Gastrocnemius medialis (tissue), 4 donors: ENCODE measurements around the gene UGGT2.

Experiments used
- POLR2A ChIP-seq, 2 donors: fragments of 450-650 bp; IDR thresholded peaks; one replicate each; pipeline ENCODE4 v1.6.1; 2017; ENCODE audit warnings: antibody characterized with exemption in 2 of 2, mild to moderate bottlenecking in 2 of 2, moderate library complexity in 2 of 2
- TF ChIP-seq, protein P1 (sequence below), 5 experiments: fragments of 450-650 bp in 3 of 5; fragments of 200-600 bp in 2 of 5; sonication (generic) in 2 of 5; IDR thresholded peaks in 4 of 5; conservative IDR thresholded peaks in 1 of 5; 1 replicate in 4 of 5; 2 replicates in 1 of 5; pipeline ENCODE4 v1.5.1; 2016 to 2019; ENCODE audit warnings: antibody characterized with exemption in 5 of 5, mild to moderate bottlenecking in 3 of 5, moderate library complexity in 3 of 5

DNA sequence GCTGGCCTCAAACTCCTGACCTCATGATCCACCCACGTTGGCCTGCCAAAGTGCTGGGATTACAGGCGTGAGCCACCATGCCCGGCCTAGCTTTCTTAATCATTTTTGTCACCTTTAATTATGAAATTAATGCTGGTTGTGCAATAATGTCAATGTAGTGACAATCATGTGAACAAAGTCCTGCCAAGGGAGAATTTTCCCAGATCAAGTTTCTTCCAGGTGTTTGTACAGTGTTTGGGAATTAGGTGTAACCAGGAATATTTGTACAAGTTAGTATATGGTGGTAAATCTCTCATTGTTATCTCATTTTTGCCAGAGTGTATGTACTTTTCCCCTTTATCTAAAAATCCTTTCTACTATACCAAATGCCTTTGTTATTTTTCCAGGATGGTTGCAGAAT, 171.1 kb downstream of the UGGT2 start:
- TF ChIP-seq, protein P1, sequence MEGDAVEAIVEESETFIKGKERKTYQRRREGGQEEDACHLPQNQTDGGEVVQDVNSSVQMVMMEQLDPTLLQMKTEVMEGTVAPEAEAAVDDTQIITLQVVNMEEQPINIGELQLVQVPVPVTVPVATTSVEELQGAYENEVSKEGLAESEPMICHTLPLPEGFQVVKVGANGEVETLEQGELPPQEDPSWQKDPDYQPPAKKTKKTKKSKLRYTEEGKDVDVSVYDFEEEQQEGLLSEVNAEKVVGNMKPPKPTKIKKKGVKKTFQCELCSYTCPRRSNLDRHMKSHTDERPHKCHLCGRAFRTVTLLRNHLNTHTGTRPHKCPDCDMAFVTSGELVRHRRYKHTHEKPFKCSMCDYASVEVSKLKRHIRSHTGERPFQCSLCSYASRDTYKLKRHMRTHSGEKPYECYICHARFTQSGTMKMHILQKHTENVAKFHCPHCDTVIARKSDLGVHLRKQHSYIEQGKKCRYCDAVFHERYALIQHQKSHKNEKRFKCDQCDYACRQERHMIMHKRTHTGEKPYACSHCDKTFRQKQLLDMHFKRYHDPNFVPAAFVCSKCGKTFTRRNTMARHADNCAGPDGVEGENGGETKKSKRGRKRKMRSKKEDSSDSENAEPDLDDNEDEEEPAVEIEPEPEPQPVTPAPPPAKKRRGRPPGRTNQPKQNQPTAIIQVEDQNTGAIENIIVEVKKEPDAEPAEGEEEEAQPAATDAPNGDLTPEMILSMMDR (IDR thresholded peaks at IDR 0.05 in 4 of 5, conservative IDR thresholded peaks at IDR 0.05 in 1 of 5) = no peak
- TF ChIP-seq POLR2A (IDR thresholded peaks at IDR 0.05) = no peak
